ENCODE data around the gene MYO5B.

- TF ChIP-seq CTCF (IDR thresholded peaks at IDR 0.05), result no peak
- no peak for TF ChIP-seq EZH2 (IDR thresholded peaks at IDR 0.05; ENCODE audit: borderline replicate concordance, insufficient read depth, low read depth, low read length, poor library complexity, severe bottlenecking)
Measured at GRCh38 chr18:49922228-49922627, 272.7 kb downstream of the MYO5B start.

All from B cell (primary cell).